NCI-H2227 (cell line): ENCODE results near the gene CACNA1I.

Source experiments
- DNase-seq: peaks from one replicate; lab custom pipeline; 2025; ENCODE audit not compliant: unreplicated experiment; lab: John Stamatoyannopoulos, UW

Gene CACNA1I

DNA sequence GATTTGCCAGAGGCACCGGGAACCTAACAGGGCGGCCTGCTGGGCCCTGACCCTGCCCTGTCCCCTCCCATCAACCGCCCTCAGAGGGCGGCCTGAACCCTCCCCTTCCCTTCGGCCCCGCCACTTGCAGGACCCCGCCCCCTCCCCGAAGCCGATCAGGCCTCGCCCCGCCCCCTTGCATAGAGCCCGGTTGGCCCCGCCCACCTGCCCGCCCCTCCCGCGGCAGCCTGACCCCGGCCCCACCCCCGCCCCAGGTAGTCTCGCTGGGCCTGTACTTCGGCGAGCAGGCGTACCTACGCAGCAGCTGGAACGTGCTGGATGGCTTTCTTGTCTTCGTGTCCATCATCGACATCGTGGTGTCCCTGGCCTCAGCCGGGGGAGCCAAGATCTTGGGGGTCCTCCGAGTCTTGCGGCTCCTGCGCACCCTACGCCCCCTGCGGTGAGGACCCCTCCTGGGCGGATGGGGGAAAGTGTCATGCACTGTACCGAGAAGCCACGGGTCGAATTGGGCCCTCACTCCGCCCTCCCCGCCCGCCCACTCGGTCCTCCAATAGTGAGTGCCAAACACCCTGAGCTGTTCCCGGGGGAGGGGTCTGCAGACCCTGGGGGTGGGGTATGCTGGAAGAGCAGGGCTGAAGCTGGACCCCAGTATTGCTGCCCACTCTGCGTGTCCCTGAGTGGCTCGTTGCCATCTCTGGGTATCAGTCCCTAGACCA is 94.1 kb downstream of the CACNA1I start:
- DNase-seq = no peak

DNA sequence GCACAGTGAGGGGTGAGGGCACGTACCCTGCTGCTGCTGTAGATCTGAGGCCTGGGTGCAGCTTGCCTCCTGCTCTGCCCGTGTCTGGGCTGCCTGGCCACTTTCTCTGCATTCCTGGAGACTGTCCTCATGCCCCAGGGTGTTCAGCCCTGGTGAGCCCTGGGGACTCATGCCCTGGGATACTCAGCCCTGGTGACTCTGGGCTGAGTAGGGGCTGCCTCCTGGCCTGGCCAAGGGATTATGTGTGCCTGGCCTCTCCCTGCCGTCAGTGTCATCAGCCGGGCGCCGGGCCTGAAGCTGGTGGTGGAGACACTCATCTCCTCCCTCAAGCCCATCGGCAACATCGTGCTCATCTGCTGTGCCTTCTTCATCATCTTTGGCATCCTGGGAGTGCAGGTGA is 94.7 kb downstream of the CACNA1I start:
- DNase-seq = no peak

DNA sequence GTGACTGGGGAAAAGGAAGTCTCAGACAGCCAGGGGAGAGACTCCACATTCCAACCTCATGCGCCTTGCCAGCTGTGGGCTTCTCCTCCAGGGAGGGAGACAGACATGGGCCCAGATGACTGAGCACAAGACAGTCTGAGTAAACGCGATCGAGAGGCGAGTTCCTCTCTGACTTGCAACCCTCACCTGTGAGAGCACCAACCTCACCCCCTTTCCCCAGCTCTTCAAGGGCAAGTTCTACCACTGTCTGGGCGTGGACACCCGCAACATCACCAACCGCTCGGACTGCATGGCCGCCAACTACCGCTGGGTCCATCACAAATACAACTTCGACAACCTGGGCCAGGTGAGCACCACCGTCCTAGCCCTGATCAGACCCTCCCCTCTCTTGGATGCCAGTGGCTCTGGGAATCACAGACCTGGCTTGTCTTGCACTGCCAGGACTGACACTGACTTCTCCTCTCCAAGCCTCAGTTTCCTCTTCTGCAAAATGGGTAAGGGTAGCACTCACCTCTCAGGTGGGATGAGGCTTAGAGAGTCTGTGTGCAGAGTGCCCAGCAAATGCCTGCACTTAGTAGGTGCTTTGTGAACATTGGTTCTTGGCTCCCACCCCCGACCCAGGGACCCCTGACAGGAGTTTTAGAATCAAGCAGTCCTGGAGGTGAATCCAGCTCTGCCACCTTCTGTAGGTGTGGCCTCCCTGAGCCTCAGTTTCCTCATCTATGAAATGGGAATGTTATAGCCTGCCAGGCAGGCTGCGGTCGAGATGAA is 95.3 kb downstream of the CACNA1I start:
- no peak for DNase-seq

DNA sequence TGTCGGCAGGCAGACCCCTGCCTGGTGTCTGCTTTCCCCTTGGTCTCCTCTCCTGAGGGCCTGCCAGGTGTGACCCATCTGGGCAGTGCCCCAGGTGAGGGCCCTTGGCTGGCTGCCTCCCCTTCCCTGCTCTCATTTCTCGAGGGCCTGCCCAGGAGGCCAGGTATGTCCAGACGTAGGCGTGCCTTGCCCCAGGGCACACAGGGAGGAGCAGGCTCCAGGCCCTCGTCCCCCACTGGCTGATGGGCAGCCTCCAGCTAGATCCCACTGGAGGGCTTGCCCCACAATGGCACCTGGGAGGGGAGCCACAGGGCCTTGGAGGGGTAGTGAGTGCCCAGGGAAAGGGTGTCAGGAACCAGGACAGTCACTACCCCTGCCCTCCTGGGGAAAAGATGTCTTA is 95.9 kb downstream of the CACNA1I start:
- DNase-seq = no peak

DNA sequence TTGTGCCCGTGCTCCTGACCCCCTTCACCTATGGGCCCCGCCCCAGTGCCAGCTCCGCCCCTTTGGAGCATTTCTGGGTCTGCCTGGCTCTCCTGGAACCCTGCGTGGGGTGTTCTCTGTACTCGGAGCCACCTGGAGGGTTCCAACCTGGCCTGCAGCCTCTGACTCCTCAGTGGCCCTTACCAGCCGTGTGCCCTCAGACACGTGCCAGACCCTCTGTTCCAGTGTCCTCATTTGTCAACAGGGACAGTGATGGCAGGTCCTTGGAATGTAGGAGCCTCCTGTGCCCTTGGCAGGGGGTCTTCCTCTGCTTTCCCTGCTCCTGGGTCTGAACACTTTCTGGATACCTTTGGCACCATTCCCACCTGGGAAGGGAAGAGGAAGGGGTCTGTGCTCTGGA is 96.4 kb downstream of the CACNA1I start:
- DNase-seq = no peak

DNA sequence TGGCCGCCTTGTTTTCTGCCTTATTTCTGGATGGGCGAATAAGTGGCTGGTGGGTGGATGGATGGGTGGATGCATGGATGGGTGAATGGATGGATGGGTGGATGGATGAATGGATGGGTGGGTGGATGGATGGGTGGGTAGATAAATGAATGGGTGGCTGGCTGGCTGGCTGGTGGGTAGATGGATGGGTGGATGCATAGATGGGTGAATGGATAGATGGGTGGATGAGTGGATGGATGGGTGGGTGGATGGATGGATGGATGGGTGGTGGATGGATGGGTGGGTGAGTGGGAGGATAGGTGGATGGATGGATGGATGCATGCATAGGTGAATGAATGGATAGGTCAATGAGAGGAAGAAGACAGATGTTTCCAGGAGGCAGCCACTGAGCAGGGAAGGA is 98.9 kb downstream of the CACNA1I start:
- DNase-seq = no peak

DNA sequence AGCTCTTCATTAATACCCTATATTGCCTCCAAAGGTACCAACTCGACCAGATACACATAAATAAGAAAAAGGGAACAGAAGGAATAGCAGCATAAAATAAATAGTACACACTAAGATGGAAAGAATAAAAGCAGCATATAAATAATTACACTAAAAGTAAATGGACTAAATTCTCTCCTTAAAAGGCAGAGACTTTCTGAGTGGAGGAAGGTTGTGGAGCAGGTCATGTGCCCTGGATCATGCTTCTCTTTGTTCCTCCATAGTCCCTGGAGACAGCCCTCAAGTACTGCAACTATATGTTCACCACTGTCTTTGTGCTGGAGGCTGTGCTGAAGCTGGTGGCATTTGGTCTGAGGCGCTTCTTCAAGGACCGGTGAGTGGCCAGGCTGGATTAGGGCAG is 101.4 kb downstream of the CACNA1I start:
- no peak for DNase-seq

DNA sequence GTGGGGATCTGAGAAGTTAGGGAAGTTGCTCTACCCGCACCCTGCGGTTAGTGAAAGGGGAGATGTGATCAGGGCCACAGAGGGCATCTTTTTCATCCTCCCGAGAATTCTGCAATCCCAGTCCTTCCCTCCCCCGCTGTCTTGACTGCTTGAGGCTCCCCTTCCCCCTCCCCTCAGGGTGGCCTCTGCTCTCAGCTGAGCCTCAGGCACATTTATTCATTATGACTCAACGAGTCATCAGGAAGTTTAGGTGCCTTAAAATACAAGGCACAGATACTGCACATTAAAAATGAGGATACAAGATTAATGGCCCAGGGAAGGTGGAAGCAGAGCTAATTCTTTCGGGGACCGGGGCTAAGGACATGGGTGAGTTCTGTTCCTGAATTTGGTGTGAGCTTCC is 104.0 kb downstream of the CACNA1I start:
- DNase-seq = no peak

DNA sequence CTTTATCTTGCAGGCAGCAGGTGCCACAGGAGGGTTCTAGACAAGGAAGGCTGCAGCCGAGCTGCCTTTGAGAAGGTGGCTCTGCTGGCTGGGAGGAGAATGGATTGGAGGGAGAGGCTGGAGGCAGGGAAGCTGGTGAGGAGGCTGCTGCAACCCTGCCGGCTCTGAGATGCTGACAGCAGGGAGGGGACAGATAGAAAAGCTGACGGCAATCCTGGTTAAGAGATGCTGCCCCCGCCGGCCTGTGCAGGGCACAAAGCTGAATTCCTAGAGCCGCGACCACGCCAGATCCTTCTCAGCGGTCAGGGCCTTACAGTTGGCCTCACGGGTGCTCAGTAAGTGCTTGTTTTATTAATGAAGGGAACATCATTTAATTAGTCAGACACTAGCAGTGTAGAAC is 105.4 kb downstream of the CACNA1I start:
- DNase-seq = no peak

DNA sequence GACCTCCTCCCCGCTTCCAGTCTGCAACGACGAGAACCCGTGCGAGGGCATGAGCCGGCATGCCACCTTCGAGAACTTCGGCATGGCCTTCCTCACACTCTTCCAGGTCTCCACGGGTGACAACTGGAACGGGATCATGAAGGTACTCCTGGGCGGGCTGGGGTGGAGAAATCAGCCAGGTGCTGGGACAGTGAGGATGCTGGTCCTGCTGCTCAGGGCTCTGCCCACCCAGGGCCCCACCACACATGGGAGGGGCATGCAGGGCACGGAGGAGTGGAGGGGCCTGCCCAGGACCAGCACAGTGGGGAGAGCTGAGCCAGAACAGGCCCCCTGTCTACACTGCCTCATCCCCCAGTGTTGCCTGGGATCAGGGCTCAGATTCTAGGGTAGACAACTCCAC is 107.4 kb downstream of the CACNA1I start:
- no peak for DNase-seq

DNA sequence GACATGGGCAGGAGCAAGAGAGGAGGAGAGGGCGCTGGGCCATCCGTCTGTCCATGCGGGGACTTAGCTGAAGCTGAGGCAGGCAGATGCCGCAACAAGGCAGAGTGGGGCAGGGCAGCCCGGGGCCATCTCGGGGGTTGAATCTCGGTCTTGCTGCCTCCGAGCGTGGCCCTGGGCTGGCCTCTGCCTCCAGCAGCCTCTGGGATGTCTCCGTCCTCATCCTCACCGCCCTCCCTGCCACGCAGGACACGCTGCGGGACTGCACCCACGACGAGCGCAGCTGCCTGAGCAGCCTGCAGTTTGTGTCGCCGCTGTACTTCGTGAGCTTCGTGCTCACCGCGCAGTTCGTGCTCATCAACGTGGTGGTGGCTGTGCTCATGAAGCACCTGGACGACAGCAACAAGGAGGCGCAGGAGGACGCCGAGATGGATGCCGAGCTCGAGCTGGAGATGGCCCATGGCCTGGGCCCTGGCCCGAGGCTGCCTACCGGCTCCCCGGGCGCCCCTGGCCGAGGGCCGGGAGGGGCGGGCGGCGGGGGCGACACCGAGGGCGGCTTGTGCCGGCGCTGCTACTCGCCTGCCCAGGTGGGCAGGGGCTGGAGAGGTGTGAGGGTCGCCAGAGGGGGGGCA is 108.4 kb downstream of the CACNA1I start:
- DNase-seq = no peak

DNA sequence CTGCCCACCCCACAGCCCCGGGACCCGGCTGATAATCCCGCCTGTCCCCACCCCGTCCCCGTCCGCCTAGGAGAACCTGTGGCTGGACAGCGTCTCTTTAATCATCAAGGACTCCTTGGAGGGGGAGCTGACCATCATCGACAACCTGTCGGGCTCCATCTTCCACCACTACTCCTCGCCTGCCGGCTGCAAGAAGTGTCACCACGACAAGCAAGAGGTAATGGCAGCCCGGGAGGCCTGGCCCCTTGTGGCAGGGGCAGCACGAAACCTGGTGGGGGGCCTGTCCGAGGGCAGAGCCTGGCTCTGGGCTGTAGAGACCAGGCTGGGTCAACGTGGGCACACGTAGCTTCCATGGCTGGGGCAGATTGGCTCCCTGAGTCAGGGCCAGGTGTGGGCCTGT is 109.1 kb downstream of the CACNA1I start:
- no peak for DNase-seq

DNA sequence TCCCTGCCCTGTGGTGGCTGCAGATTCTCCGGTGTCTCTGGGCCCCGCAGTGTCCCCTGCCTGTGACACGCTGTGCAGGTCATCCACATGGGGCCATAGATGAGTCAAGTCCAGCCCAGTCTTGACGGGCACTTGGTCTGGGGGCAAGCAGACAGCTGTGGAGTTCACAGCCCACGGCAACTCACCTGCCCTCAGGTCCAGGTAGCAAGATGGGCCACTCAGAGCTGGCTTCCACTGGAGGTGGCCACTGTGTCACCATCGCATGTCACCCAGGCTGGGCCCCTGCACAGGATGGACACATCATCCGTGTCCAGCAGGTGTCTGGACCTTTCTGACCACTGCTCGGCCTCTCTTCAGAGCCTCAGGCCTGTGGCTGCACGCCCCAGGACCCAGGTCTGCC is 109.9 kb downstream of the CACNA1I start:
- no peak for DNase-seq

DNA sequence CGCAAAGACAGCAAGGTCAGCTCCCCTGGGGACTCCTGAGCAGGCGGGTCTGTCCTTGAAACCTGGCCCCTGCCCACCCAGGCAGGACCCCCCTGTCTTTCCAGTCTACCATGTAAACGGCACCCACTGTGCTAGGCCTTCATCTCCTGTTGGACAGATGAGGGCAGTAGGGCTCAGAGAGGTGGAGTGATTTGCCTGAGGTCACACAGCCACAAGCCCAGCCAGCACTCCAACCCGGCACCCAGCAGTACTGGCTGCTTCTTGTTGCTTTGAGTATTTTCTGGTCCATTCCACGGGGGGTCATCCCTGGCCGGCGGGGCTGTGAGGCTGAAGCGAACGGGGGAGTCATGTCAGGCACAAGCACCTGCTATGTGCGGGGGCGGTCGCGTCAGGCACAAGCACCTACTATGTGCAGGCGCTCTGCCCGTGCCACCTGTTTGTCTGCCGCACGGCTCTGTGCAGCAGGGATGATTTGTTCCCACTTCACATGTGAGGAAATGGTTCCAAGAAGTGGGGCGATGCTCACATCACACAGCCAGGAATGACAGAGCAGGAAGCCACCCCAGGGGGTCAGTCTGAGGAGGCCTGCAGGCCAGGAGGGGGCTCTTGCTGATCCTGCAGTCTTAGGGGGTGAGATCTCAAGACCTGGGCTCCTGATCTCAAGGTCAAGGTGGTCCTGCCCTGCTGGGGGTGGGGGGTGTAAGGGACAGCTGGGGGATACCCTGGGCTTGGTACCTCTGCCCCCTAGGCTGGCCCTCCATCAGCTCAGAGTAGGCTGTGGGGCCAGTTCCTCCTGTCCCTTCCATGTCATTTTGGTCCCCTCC is 110.7 kb downstream of the CACNA1I start:
- no peak for DNase-seq

DNA sequence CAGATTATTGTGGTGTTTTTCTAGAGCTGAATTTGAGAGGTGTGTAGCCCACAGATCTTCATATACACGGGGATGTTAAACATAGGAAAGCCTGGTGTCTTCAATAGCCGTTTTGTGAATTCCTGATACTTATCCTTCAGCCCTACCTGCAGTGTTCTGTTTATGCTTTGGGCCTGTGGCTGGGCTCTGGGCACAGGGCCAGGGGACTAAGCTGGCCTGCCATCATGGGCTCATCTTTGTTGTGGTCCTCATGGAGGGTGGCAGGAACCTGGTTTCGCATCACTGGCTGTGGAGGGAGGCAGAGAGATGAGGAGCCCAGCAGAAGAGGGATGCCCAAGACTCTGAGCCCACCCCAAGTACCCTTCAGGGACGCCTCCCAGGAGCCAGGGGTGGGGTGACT is 112.4 kb downstream of the CACNA1I start:
- DNase-seq = no peak

DNA sequence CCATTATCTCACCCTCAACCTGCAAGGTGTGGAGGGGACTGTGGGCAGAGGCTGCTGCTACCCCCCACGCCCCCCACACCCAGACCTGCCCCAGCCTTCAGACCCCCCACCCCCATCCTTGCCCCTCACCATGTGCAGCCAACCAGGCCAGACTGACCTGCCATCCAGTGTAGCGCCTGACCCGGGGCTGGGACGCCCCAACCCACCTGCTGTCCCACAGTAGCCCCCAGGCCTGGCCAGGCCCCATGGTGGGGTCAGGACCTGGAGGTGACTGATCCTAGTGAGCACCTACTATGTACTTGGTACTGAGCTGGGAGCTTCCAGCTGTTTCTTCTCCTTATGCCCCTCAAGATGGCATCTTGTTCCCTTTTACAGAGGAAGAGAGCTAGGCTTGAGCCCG is 113.1 kb downstream of the CACNA1I start:
- no peak for DNase-seq

DNA sequence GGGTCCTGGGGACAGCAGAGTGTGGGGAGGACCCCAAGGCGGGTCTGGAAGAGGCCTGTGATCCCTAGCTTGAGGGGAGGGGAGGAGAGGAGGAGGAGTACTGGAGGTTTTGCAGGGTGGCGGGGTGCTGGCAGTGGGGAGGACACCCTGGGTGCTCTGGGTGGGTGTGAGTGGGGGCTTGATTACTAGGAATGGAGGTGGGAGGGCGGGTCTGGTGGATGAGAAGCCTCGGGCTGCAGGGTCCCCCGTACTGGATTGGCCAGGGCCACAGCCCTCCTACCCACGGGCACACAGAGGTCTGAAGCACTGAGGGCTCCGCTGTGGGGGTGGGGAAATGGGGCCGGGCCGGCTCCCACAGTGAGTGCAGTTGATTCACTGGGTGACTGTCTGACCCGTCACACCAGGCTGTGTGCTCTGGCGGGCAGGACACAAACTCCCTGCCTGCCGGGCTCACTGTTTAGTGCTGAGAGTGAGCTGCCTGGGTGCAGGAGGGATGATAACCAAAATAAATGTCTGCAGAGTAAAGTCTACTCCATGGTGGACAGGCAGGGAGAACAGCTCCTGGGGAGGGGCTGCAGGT is 114.2 kb downstream of the CACNA1I start:
- DNase-seq = no peak

DNA sequence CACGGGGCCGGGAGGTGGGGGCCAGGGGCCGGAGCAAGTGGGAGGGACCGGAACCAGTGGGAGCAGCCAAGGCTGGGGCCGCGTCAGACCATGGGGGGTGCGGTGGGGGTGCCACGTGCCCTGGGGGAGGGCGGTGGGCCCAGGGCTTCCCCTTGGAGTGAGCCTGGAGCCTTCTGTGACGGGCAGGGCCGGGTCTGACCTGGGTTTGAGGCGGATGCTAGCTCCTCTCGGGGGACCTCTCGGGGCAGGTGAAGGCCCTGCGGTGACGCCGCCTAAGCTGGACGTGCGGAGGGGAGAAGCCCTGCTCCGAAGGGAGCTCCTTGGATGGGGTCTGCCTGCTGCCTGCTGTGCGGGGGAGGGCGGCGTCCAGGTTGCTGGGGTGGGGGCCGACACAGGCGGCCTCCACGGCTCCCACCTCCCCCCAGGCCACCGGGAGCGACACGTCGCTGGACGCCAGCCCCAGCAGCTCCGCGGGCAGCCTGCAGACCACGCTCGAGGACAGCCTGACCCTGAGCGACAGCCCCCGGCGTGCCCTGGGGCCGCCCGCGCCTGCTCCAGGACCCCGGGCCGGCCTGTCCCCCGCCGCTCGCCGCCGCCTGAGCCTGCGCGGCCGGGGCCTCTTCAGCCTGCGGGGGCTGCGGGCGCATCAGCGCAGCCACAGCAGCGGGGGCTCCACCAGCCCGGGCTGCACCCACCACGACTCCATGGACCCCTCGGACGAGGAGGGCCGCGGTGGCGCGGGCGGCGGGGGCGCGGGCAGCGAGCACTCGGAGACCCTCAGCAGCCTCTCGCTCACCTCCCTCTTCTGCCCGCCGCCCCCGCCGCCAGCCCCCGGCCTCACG is 115.0 kb downstream of the CACNA1I start:
- DNase-seq = no peak

DNA sequence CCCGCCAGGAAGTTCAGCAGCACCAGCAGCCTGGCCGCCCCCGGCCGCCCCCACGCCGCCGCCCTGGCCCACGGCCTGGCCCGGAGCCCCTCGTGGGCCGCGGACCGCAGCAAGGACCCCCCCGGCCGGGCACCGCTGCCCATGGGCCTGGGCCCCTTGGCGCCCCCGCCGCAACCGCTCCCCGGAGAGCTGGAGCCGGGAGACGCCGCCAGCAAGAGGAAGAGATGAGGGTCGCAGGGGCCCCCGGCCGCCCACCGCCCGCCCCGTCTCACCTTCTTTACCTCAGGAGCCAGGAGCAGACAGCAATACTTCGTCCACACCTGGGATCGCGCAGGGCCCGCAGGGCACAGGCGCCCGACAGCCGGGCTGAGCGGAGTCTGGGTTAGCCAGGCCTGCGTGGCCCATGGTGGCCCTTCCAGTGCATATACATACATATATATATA is 115.6 kb downstream of the CACNA1I start:
- DNase-seq = no peak
